HG03460 (cell line): ENCODE measurements around the gene PKMYT1.
"Not testable (repeated sequence)": the region's sequence is repeated elsewhere in the genome, so short reads cannot be mapped to it uniquely, and the experiment has no call there.

Experiments
- ATAC-seq: cut with Tn5 transposase; IDR thresholded peaks from one replicate; pipeline ENCODE4 v1.9.1; 2021; ENCODE audit not compliant: unreplicated experiment

PKMYT1 gene

DNA sequence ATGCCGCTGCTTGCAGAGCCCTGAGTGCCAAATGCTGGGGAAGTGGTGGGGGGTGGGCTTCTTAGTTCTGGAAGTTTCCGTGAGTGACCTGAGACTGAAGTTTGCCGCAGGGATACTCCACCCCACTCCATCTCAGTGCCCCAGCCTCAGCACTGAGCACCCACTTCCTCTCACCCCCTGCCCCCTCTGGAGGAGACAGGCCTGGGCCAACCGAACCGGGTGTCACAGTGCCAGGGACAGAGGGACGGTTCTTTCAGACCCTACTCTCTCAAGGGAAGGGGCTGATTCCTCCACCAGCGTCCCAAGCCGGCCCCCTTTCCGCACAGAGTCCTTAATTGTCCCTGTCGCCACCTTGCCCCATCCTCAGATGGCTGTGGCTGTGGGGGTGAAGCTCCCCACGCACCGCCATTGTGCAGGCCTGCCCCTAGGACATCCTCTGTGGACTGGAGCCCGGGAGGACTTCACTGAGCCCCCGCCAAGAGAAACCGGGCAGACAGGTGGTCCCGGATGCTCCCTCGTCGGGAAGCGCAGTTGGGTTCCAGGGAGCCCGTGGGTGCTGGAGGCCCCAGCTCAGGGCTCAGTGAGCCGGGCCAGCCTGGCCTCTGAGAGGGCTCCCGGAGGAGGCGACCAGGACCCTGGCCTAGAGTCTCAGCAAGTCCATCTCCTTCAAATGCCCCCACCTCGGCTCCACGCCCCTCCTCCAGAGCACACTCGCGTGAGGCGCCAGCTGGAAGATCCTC lies 17.7 kb downstream of the PKMYT1 start:
- ATAC-seq = no peak

GRCh38 chr16:2960183-2961010 lies 19.8 kb downstream of the PKMYT1 start:
- no peak for ATAC-seq

GRCh38 chr16:2959206-2959605 lies 21.0 kb downstream of the PKMYT1 start:
- ATAC-seq = no peak

- ATAC-seq = no peak
These were observed 23.7 kb downstream of the PKMYT1 start for GRCh38 chr16:2956579-2956956.

GRCh38 chr16:2955779-2956578 lies 24.3 kb downstream of the PKMYT1 start:
- ATAC-seq = no peak

DNA sequence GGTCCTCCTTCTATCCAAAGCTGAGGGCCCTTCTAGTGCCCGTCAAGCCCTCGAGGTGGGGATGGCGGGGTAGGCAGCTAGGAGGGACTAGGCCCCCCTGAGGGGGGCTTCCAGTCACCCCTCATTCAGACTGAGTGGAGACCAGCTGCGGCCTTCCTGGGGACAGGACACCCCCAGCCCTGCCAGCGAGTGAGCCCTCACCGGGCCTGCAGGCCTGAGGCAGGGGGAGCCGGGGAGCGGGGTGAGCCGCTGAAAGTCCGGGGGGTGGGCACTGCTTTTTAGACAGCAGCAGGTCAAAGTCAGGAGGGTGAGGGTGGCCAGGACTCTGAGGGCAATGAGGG lies 24.8 kb downstream of the PKMYT1 start:
- ATAC-seq = no peak

DNA sequence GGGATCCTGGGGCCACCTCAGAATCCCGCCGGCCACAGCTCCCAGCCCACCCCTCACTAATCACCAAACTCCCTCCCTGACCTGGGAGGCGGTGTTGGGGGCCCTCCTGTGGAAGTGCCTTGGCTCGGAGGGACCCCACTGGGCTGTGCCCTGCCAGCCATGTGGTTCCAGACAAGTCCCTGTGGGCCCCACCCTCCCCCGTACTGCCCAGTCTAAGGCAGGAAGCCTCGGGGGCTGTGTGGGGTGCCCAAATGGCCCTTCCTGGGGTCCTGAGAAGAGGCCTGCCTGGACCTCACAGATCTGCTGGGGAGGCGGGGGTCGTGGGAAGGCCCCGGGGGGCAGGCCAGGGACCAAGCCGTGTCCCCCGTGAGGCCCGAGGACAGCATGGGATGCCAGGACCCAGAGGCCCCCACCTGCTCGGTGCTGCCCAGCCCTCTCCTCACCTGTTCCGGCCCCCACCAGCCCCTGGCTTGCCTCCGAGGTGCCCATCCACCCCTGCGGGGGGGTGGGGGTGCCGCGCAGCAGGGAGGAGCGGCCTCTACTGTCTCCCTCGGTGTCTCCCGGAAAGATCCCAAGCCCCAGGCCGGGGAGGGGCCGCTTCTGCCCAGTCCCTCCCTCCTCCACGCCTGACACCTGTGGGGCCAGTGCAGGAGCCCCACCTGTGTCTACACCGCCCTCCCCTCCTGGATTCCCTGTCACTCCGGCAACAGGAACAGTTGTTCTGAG lies 25.4 kb downstream of the PKMYT1 start:
- no peak for ATAC-seq

DNA sequence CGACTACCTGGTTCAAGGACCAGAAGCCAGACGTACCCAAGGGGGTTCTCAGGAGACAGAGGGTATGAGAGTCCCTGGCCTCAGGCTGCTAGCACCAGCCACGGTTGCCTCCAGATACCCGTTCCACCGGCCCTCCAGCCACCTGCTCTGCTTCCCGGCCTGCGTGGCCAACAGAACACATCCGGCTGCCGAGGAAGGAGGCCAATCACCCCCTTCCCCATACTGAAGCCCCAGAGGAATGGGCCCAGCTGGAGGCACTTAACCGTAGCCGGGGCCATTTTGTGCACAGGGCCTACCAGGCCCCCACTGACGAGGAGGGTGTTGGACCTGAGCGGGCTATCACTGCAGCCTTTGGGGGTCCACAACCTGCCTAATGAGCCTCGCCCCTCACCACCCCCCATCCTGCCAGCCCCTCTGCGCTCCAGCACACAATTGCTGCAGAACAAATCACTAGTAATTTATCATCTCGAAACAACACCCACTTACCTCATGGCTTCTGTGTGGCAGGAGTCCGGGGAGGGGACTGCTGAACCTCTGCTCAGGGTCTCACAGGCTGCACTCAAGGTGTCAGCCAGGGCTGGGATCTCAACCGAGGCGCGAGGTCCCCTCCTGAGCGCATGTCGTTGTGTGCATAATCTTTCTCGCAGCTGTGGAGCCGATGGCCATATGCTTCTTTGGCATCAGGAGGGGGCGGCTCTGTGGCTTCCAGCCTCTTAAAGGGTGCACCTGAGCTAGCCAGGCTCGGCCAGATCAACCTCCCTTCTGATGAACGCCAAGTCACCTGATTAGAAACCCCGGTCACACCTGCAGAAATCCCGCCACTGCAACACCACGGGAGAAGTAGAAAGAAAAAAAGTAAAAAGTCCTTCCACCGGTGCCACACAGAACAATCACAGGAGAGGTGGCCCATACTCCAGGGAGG lies 26.3 kb downstream of the PKMYT1 start:
- ATAC-seq = no peak

- ATAC-seq = no peak
These were observed 27.6 kb downstream of the PKMYT1 start for GRCh38 chr16:2952679-2953078.

- no peak for ATAC-seq
These were observed 29.5 kb downstream of the PKMYT1 start for GRCh38 chr16:2950773-2951172.

DNA sequence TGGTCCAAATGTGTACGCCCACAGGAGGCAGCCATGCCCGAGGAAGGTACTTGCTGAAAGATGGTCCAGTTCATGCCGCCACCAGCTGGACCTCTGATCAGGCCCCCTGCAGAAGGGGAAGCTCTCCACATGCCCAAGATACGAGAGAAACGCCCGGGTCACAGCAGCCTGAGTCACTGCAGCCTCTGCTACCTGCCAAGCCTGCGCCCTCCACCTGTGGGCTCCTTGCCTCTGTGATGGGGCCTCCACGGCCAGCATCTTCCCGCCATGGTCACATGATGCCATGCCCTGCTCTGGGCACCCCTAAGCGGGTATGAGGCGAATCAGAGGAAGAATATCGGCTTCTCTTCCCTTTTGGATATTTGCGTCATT lies 29.9 kb downstream of the PKMYT1 start:
- no peak for ATAC-seq

DNA sequence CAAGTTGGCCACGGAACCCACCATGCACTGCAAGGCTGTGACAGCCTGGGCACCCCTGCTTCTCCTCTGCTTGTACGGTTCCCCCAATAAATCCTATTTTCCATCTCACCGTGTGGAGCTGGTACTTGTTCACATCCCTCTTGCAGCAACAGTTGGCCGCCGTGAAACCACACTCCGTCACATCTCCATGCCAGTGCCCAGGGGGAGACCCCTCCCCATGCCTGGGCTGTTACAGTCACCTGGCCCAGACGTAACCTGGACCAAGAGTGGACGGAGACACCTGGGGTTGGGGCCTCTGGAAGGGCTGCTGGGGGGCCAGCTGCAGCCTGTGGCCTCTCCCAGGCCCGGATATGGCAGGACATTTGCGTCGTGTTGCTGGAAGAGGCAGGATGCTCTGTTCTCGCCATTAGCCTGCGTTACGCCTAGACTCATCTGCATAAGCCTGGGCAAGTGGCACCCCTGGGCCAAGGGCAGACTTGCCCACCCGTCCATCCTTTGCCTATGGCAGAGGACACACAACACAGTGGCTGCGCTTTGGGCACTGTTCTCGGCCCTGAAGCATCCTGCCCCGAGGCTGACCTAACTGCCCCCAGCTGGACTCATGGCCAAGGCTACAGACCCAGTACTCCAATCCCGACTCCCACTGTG lies 30.4 kb downstream of the PKMYT1 start:
- no peak for ATAC-seq

DNA sequence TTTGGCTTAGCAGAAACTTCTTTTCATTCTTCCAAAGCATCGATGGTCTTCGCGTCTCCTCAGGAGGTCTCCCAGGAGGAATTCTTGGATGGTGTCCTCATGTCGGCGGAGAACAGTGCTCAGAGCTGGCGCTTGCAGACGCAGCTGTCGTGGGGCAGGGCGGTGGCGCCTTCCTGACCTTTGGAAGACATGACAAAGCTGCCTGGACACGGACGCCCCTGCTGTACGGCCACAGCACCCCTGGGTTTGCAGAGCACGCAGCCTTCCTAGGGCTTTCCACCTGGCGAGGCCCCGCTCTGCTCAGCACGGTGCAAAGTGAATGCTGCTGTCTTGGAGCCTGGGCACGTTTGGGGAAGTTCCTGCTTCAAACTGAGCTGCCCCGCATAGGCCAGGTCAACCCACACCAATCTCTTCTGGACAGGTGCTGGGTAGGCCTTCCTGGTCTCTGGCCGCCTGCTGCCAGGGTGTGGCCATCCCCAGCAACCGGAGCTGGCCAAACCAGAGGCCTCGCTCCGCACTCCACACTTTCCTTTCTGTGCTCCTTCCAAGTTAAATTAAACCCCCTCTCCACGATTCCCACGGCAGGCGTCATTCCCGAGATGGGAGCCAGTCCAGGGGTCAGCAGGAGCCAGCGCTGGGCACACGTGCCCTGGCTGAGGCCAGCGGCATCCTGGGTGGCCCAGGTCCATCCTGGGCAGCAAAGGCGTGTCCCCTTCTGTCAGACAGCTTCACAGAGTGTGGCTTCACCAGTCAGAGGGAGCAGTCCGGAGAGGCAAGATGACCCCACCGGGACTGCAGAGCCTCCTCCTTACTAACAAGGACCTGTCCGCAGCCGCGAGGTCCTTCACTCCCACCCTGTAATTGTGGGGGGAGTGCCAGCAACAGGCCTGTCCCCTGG lies 31.2 kb downstream of the PKMYT1 start:
- no peak for ATAC-seq

- ATAC-seq = no peak
These were observed 33.6 kb downstream of the PKMYT1 start for GRCh38 chr16:2946649-2947048.

GRCh38 chr16:2943716-2944115 lies 36.5 kb downstream of the PKMYT1 start:
- ATAC-seq = not testable (repeated sequence)

DNA sequence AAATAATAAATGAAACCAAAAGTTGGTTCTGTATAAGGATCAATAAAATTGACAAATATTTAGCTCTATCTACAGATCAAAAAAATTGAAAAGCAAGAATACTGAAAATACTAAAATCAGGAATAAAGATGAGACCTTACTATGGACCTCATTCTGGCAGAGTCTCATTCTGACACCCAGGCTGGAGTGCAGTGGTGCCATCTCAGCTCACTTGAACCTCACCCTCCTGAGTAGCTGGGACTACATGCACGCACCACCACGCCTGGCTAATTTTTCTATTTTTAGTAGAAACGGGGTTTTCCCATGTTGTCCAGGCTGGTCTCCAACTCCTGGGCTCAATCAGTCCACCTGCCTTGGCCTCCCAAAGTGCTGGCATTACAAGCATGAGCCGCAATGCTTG lies 38.2 kb downstream of the PKMYT1 start:
- no peak for ATAC-seq

DNA sequence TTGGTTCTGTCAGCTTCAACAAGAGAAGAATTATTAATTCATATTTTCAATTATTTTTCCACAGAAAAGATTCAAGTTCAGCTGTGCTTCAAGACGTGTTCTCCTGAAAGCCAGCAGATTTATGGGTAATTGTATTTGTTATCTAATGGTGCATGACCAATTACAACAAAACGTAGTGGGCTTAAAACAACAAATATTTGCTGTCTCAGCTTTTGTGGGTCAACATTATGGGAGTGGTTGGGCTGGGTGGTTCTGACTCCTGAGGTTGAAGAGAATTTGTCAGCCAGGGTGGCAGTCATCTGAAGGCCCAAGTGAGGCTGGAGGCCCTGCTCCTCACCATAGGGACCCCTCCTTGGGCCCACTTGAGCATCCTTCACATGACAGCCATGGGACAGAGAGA lies 40.3 kb downstream of the PKMYT1 start:
- no peak for ATAC-seq

GRCh38 chr16:2938206-2938605 lies 42.0 kb downstream of the PKMYT1 start:
- ATAC-seq = no peak

GRCh38 chr16:2937170-2937569 lies 43.1 kb downstream of the PKMYT1 start:
- no peak for ATAC-seq
